IMR-90 (cell line): ENCODE data around the gene ZBTB44. TPM values are rescaled to one million over a fixed set of nuclear protein-coding genes. Genes with fewer than 3 reads are reported as not detected.
"Not testable (repeated sequence)": the region's sequence is repeated elsewhere in the genome, so short reads cannot be mapped to it uniquely, and the experiment has no call there.

Source experiments
- ATAC-seq: fragments of 200-7000 bp; cut with Tn5 transposase; 2 replicates; pipeline ENCODE4 v1.9.1; 2020; ENCODE audit warnings: low read depth, mild to moderate bottlenecking, moderate library complexity
- BruUV-seq: library from RNA; stranded (reverse); fragments of 400-500 nt; replicated peaks from 2 replicates; lab custom pipeline; 2021; lab: Mats Ljungman, UMichigan
- CTCF ChIA-PET: fragments of 300-600 bp; formaldehyde crosslinking; extraction: SDS; loops from one replicate; lab custom pipeline; 2021; ENCODE audit warnings: antibody characterized with exemption; lab: Yijun Ruan, JAX
- POLR2A ChIA-PET: fragments of 300-600 bp; sonication (Branson Sonifier 250); formaldehyde crosslinking; loops from one replicate; lab custom pipeline; 2022; ENCODE audit warnings: antibody characterized with exemption; ENCODE audit not compliant: unreplicated experiment; lab: Charles Lee
- DNase-seq: peaks from one replicate; pipeline ENCODE4 v3.0.0; 2013
- H2AFZ ChIP-seq: replicated peaks from 2 replicates; pipeline ENCODE3; 2013; ENCODE audit warnings: low read length, mild to moderate bottlenecking; ENCODE audit not compliant: poor library complexity
- H2AK5ac ChIP-seq: 2 replicates; pipeline ENCODE4 v1.6.1; 2013; ENCODE audit warnings: low read depth, low read length, inconsistent platforms
- H2AK9ac ChIP-seq: replicated peaks from 2 replicates; pipeline ENCODE3; 2013; ENCODE audit warnings: mild to moderate bottlenecking, low read depth, low read length, moderate library complexity; ENCODE audit not compliant: poor library complexity
- H2BK120ac ChIP-seq: 2 replicates; pipeline ENCODE4 v1.6.1; 2013; ENCODE audit warnings: low read depth, low read length, inconsistent platforms
- H2BK15ac ChIP-seq: 3 replicates; pipeline ENCODE4 v1.6.1; 2013; ENCODE audit warnings: low read depth, low read length, inconsistent platforms
- H2BK20ac ChIP-seq: 2 replicates; pipeline ENCODE4 v1.6.1; 2013; ENCODE audit warnings: low read depth, mild to moderate bottlenecking, inconsistent platforms, low read length, moderate library complexity
- H2BK5ac ChIP-seq: 2 replicates; pipeline ENCODE4 v1.6.1; 2013; ENCODE audit warnings: mild to moderate bottlenecking, low read depth, low read length, inconsistent platforms; ENCODE audit not compliant: poor library complexity, severe bottlenecking
- H3K14ac ChIP-seq: replicated peaks from 2 replicates; pipeline ENCODE4 v1.6.1; 2013; ENCODE audit warnings: low read depth, low read length, inconsistent platforms
- H3K18ac ChIP-seq: 2 replicates; pipeline ENCODE4 v1.6.1; 2013; ENCODE audit warnings: low read depth, low read length, control low read depth
- H3K23ac ChIP-seq: 2 replicates; pipeline ENCODE4 v1.6.1; 2013; ENCODE audit warnings: low read depth, low read length, inconsistent platforms
- H3K27ac ChIP-seq: 2 replicates; pipeline ENCODE4 v1.5.1; 2013; ENCODE audit warnings: mild to moderate bottlenecking, control low read depth, low read length; ENCODE audit not compliant: insufficient read depth
- H3K27me3 ChIP-seq: 2 replicates; pipeline ENCODE4 v1.6.1; 2013; ENCODE audit warnings: low read length; ENCODE audit not compliant: control insufficient read depth, insufficient read depth
- H3K36me3 ChIP-seq: 2 replicates; pipeline ENCODE4 v1.6.1; 2013; ENCODE audit warnings: low read length, mixed read lengths; ENCODE audit not compliant: control insufficient read depth, insufficient read depth
- H3K4ac ChIP-seq: 2 replicates; pipeline ENCODE4 v1.6.1; 2013; ENCODE audit warnings: low read depth, low read length, inconsistent platforms
- H3K4me1 ChIP-seq: 2 replicates; pipeline ENCODE4 v1.6.1; 2013; ENCODE audit warnings: low read length, mixed read lengths; ENCODE audit not compliant: control insufficient read depth, insufficient read depth
- H3K4me2 ChIP-seq: 2 replicates; pipeline ENCODE4 v1.6.1; 2013; ENCODE audit warnings: low read depth, mild to moderate bottlenecking, control low read depth, low read length, moderate library complexity
- H3K4me3 ChIP-seq: 2 replicates; pipeline ENCODE4 v1.5.1; 2013; ENCODE audit warnings: low read depth, mild to moderate bottlenecking, control low read depth, low read length, moderate library complexity; ENCODE audit not compliant: insufficient read depth
- H3K56ac ChIP-seq: 2 replicates; pipeline ENCODE4 v1.6.1; 2013; ENCODE audit warnings: low read length, inconsistent platforms; ENCODE audit not compliant: insufficient read depth; ENCODE audit errors: extremely low read depth
- H3K79me1 ChIP-seq, 2 experiments: 2 replicates each; pipeline ENCODE4 v1.6.1; 2013; ENCODE audit warnings: low read length in 2 of 2, inconsistent platforms in 1 of 2, low read depth in 1 of 2
- H3K9ac ChIP-seq: 2 replicates; pipeline ENCODE4 v1.6.1; 2013; ENCODE audit warnings: low read depth, low read length, control low read depth
- H3K9me1 ChIP-seq: 2 replicates; pipeline ENCODE4 v1.6.1; 2013; ENCODE audit warnings: low read length, inconsistent platforms; ENCODE audit not compliant: insufficient read depth
- H3K9me3 ChIP-seq: 2 replicates; pipeline ENCODE4 v1.6.1; 2013; ENCODE audit warnings: low read length; ENCODE audit not compliant: control insufficient read depth, insufficient read depth
- H4K20me1 ChIP-seq: 2 replicates; pipeline ENCODE4 v1.6.1; 2013; ENCODE audit warnings: low read length, inconsistent platforms; ENCODE audit not compliant: insufficient read depth
- H4K5ac ChIP-seq: 2 replicates; pipeline ENCODE4 v1.6.1; 2013; ENCODE audit warnings: mild to moderate bottlenecking, low read depth, low read length, control low read depth
- H4K8ac ChIP-seq, 2 experiments: 2 replicates each; pipeline ENCODE4 v1.6.1; 2013; ENCODE audit warnings: low read depth in 2 of 2, low read length in 2 of 2, control low read depth in 1 of 2, inconsistent platforms in 1 of 2
- H4K91ac ChIP-seq: 2 replicates; pipeline ENCODE4 v1.6.1; 2013; ENCODE audit warnings: low read depth, low read length, inconsistent platforms; ENCODE audit not compliant: insufficient read depth
- WGBS, 2 experiments: methylation state at CpG; one replicate each; pipeline versions ENCODE4 v1.1.5 to v1.1.7; 2013; ENCODE audit warnings: missing lambda C conversion rate in 2 of 2; ENCODE audit not compliant: insufficient read length in 1 of 2; ENCODE audit errors: extremely low coverage in 2 of 2; 5-methylcytosine and 5-hydroxymethylcytosine counted together
- dilution Hi-C: fragments of 300-500 bp; cut with HindIII; formaldehyde crosslinking; loops from one replicate; pipeline ENCODE4 v1.14.3; 2018; ENCODE audit warnings: low sequenced_read_pairs; ENCODE audit not compliant: unreplicated experiment
- in situ Hi-C: fragments of 300-500 bp; cut with MboI; formaldehyde crosslinking; loops from 3 replicates; pipeline ENCODE4 v1.14.3; 2019; ENCODE audit warnings: low sequenced_read_pairs, inconsistent platforms, mixed read lengths
- intact Hi-C: fragments of 100-400 bp; cut with micrococcal nuclease; formaldehyde crosslinking; loops from 2 replicates; pipeline ENCODE4 v1.10.0; 2022
- polyA plus RNA-seq, 3 experiments: library from polyadenylated mRNA; depleted of rRNA; stranded (reverse); fragments of >200 nt; gene quantifications; 2 replicates each; pipeline ENCODE4 v1.2.3, GENCODE V29; 2012; ENCODE audit warnings: low replicate concordance in 1 of 3
- total RNA-seq: library from RNA; depleted of rRNA; stranded (reverse); fragments of >200 nt; gene quantifications from 2 replicates; pipeline ENCODE4 v1.2.3, GENCODE V29; 2012

ZBTB44 gene
- total and polyA plus RNA-seq, 2 of the 4 experiments (the other 2 are of a cell fraction): 6.9 to 23.3 TPM

- POLR2A ChIA-PET, H3K9me1 ChIP-seq, H2AFZ ChIP-seq: not testable (repeated sequence)
Observed at GRCh38 chr11:130251763-130252162, 63.0 kb downstream of the ZBTB44 start.

DNA sequence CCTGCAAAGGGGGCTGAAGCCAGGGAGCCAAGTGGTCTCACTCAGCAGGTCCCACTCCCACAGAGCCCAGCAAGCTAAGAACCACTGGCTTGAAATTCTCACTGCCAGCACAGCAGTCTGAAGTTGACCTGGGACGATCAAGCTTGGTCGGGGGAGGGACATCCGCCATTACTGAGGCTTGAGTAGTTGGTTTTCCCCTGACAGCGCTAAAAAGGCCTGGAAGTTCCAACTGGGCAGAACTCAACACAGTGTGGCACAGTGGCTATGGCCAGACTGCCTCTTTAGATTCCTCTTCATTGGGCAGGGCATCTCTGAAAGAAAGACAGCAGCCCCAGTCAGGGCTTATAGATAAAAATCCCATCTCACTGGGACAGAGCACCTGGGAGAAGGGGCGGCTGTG, 64.8 kb downstream of the ZBTB44 start:
- H2BK20ac ChIP-seq, H3K4ac ChIP-seq, H3K36me3 ChIP-seq, H3K9ac ChIP-seq, H4K91ac ChIP-seq, H2AK9ac ChIP-seq, H4K5ac ChIP-seq, H3K9me1 ChIP-seq, H4K8ac ChIP-seq, ATAC-seq, POLR2A ChIA-PET, CTCF ChIA-PET, H3K4me3 ChIP-seq, H2BK120ac ChIP-seq, H3K9me3 ChIP-seq, DNase-seq, dilution Hi-C loops, H2BK5ac ChIP-seq, H2BK15ac ChIP-seq, intact Hi-C loops, H3K4me2 ChIP-seq, in situ Hi-C loops, H3K27me3 ChIP-seq, H3K18ac ChIP-seq, H3K27ac ChIP-seq, H4K20me1 ChIP-seq, H3K23ac ChIP-seq, BruUV-seq, H3K56ac ChIP-seq, H3K14ac ChIP-seq, H2AFZ ChIP-seq, H2AK5ac ChIP-seq: not testable (repeated sequence)
- H3K4me1 ChIP-seq: peaks cover 10% of the 10 kb centered on the region
- 80% methylated on average over 2 of the region's 5 CpGs; no CpG with 5 or more reads in 1 of the 2 experiments for WGBS, 2 experiments
- peaks cover 5 to 17% of the 10 kb centered on the region in 2 experiments; a peak in 2 of 4 replicates for H3K79me1 ChIP-seq

More at GRCh38 chr11:130251763-130252162, 63.0 kb downstream of the ZBTB44 start:
- no CpG with 5 or more reads among the region's 1 CpG for WGBS, 2 experiments
- H4K8ac ChIP-seq, H2AK5ac ChIP-seq, H2BK5ac ChIP-seq, H3K27me3 ChIP-seq, BruUV-seq, H3K4ac ChIP-seq, H3K9ac ChIP-seq, H3K56ac ChIP-seq, ATAC-seq, H3K4me2 ChIP-seq, H3K4me1 ChIP-seq, H3K36me3 ChIP-seq, H3K4me3 ChIP-seq, H4K91ac ChIP-seq, H3K18ac ChIP-seq, H3K27ac ChIP-seq, H3K23ac ChIP-seq, H3K14ac ChIP-seq, CTCF ChIA-PET, H4K5ac ChIP-seq, dilution Hi-C loops, intact Hi-C loops, DNase-seq, H2BK120ac ChIP-seq, H2BK15ac ChIP-seq, H2BK20ac ChIP-seq, H3K9me3 ChIP-seq, H2AK9ac ChIP-seq, in situ Hi-C loops, H4K20me1 ChIP-seq: not testable (repeated sequence)
- peaks cover 0 to 10% of the 10 kb centered on the region in 2 experiments; a peak in 2 of 4 replicates for H3K79me1 ChIP-seq
